ENCODE measurements around the gene ALPI. TPM values are rescaled to one million over a fixed set of nuclear protein-coding genes. Genes with fewer than 3 reads are reported as not detected.
"Not testable (repeated sequence)": the region's sequence is repeated elsewhere in the genome, so short reads cannot be mapped to it uniquely, and the experiment has no call there.

Gene ALPI
- total RNA-seq, 1 donor from 2014 or later, result not detected

- H3K27me3 ChIP-seq, result no peaks in the 10 kb centered on the region
- H3K79me2 ChIP-seq (ENCODE audit: low read depth), result no peaks in the 10 kb centered on the region
- no peak overlapping the region for H3K9ac ChIP-seq
- Mint-ChIP-seq H3K27me3 (ENCODE audit: insufficient read depth, low read depth) (peaks cover 15% of the 10 kb centered on the region), H3K9me3 (no peaks in the 10 kb centered on the region), H3K4me3 (no peak overlapping the region), H3K27ac (no peak overlapping the region), H3K4me1 (no peaks in the 10 kb centered on the region), H3K36me3 (no peaks in the 10 kb centered on the region)
- no peaks in the 10 kb centered on the region for H3K36me3 ChIP-seq
- H4K20me1 ChIP-seq (ENCODE audit: low read depth), result no peaks in the 10 kb centered on the region
- no peak overlapping the region for H2AFZ ChIP-seq (replicated peaks)
- no peak overlapping the region for H3K27ac ChIP-seq
- no peak overlapping the region for H3K4me2 ChIP-seq
- no peaks in the 10 kb centered on the region for H3K9me3 ChIP-seq (ENCODE audit: low read depth)
- H3F3A ChIP-seq (ENCODE audit: low read depth), result no peaks in the 10 kb centered on the region
- no peak for TF ChIP-seq EZH2 (IDR thresholded peaks at IDR 0.05)
- TF ChIP-seq, protein P1, sequence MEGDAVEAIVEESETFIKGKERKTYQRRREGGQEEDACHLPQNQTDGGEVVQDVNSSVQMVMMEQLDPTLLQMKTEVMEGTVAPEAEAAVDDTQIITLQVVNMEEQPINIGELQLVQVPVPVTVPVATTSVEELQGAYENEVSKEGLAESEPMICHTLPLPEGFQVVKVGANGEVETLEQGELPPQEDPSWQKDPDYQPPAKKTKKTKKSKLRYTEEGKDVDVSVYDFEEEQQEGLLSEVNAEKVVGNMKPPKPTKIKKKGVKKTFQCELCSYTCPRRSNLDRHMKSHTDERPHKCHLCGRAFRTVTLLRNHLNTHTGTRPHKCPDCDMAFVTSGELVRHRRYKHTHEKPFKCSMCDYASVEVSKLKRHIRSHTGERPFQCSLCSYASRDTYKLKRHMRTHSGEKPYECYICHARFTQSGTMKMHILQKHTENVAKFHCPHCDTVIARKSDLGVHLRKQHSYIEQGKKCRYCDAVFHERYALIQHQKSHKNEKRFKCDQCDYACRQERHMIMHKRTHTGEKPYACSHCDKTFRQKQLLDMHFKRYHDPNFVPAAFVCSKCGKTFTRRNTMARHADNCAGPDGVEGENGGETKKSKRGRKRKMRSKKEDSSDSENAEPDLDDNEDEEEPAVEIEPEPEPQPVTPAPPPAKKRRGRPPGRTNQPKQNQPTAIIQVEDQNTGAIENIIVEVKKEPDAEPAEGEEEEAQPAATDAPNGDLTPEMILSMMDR (IDR thresholded peaks at IDR 0.05), result peak; percentile 54
- no peak overlapping the region for H3K4me3 ChIP-seq
- no peak for DNase-seq (ENCODE audit: low spot score)
- no peaks in the 10 kb centered on the region for H3K4me1 ChIP-seq
These were observed 16.8 kb upstream of the ALPI start for GRCh38 chr2:232438951-232439757.

DNA sequence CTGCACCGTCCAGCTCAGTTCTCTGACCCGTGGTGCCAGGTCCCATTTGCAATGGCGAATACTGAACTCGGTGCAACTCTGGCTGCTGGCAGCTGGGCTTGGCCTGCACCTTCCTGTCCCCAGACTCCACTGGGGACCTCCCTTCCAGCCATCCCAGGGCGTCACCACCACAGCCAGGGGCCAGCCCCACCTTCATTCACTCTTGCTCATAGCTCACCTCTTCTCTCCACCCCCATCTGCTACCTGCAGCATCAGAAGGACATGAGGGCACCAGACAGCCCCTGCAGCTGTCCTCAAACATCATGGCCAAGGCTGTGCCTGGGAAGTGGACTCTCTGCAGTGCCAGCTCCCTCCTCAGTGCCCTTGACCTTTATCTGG lies 16.2 kb upstream of the ALPI start:
- H3K36me3 Mint-ChIP-seq, result no peaks in the 10 kb centered on the region
- no peaks in the 10 kb centered on the region for H3K4me1 ChIP-seq

DNA sequence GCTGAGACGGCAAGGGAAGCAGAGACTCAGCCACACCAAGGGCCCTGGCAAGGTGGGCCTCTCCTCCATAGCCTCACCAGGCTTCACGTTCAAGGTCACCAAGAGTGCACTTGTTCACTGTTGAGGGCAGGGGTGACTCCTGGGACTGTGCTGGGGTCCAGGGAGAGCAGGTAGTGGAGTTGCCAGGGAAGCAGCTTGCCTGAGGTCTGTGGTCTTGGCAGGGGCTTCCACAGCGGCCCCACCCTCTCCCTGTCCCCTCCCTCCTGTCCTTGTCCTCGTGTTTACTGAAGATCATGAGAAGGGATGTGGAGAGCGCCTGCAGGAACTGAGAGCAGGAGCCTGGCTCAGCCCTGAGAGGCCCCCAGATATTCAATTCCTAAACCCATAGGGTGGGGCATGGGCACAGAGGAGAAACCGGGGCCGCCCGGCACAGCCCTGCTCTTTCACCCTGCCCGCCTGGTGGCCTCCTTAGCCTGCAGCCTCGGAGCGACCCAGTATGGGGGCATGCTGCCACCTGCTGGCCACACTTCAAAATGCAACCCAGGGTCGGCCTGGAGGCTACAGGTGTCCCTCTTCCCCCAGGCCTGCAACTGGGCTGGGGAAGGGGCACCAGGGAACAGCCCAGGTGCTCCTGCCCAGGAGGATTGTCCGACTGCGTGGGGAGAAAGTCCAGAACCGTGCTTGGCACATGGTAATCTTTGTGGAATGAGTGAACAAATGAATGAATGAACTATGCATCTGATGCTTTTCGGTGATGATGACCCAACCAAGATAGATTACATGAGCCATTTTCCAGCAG lies 15.5 kb upstream of the ALPI start:
- not testable (repeated sequence) for H3K4me2 ChIP-seq; H3K9ac ChIP-seq; H3F3A ChIP-seq (ENCODE audit: low read depth); H3K4me3 ChIP-seq; H3K4me1 ChIP-seq; H4K20me1 ChIP-seq (ENCODE audit: low read depth); H3K36me3 ChIP-seq; H3K27ac Mint-ChIP-seq; H3K4me3 Mint-ChIP-seq; H3K9me3 ChIP-seq (ENCODE audit: low read depth); H3K27ac ChIP-seq; H3K9me3 Mint-ChIP-seq; H3K27me3 ChIP-seq; H3K4me1 Mint-ChIP-seq; H2AFZ ChIP-seq (replicated peaks); H3K36me3 Mint-ChIP-seq; H3K79me2 ChIP-seq (ENCODE audit: low read depth)
- TF ChIP-seq, protein P1 (IDR thresholded peaks at IDR 0.05), result peak; percentile 84
- DNase-seq (ENCODE audit: low spot score), result peak; percentile 87
- peaks cover 17% of the 10 kb centered on the region for H3K27me3 Mint-ChIP-seq (ENCODE audit: insufficient read depth, low read depth)

More for the DNA sequence above, 16.2 kb upstream of the ALPI start:
- Histone ChIP-seq H3K27me3 (no peaks in the 10 kb centered on the region), H3K9me3 (ENCODE audit: low read depth) (no peaks in the 10 kb centered on the region), H3K79me2 (ENCODE audit: low read depth) (no peaks in the 10 kb centered on the region), H3K27ac (no peak overlapping the region), H2AFZ (replicated peaks) (no peak overlapping the region), H4K20me1 (ENCODE audit: low read depth) (no peaks in the 10 kb centered on the region), H3K9ac (no peak overlapping the region), H3F3A (ENCODE audit: low read depth) (no peaks in the 10 kb centered on the region), H3K4me3 (no peak overlapping the region), H3K4me2 (no peak overlapping the region), H3K36me3 (no peaks in the 10 kb centered on the region)
- Mint-ChIP-seq H3K4me3 (no peak overlapping the region), H3K27me3 (ENCODE audit: insufficient read depth, low read depth) (peaks cover 15% of the 10 kb centered on the region), H3K9me3 (no peaks in the 10 kb centered on the region), H3K4me1 (no peaks in the 10 kb centered on the region), H3K27ac (no peak overlapping the region)
- TF ChIP-seq, protein P1 (IDR thresholded peaks at IDR 0.05), result peak; percentile 30
- no peak for TF ChIP-seq EZH2 (IDR thresholded peaks at IDR 0.05)
- no peak for DNase-seq (ENCODE audit: low spot score)
